Non-pigmented ciliary epithelial cell (primary cell): ENCODE measurements around the gene NXPH3.

Experiments
- DNase-seq: peaks from one replicate; pipeline ENCODE4 v3.0.0-alpha.2; 2010; ENCODE audit warnings: low read depth

The NXPH3 gene

GRCh38 chr17:49576088-49576916 lies 631 bp downstream of the NXPH3 start:
- no peak for DNase-seq

- DNase-seq, result no peak
Observed at GRCh38 chr17:49576917-49577649, 1.4 kb downstream of the NXPH3 start.

DNA sequence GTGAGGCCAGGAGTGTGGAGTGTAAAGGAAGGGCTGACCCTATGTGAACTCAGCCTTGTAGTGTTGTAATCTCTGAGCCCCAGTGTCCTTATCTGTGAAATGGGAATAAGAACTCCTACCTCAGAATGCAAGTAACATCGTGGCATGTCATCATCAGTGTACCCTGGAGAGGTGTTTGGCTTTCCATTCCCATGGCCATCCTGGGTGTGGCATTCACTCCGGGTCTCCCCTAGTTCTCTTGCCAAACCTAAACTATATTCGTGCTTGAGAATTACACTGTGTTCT lies 1.9 kb downstream of the NXPH3 start:
- no peak for DNase-seq

DNA sequence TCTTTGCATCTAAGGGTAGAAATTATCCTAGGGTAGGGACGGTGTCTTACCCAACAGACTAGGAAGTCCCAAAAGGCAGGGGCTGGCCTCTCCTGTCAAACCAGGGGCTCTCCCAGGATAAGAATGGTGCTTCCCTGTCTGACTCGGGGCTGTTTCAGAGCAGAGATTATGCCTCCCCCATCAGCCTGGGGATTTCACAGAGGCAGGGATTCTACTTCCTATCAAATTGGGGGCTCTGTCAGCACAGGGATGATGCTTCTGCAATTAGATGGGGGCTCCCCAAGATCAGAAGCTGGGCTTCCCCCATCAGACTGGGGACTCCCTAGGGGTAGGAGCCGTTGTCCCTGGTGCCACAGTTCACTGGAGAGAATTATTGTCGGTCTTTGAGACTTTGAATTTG lies 2.3 kb downstream of the NXPH3 start:
- no peak for DNase-seq

- no peak for DNase-seq
Observed at GRCh38 chr17:49578414-49578813, 2.7 kb downstream of the NXPH3 start.

DNA sequence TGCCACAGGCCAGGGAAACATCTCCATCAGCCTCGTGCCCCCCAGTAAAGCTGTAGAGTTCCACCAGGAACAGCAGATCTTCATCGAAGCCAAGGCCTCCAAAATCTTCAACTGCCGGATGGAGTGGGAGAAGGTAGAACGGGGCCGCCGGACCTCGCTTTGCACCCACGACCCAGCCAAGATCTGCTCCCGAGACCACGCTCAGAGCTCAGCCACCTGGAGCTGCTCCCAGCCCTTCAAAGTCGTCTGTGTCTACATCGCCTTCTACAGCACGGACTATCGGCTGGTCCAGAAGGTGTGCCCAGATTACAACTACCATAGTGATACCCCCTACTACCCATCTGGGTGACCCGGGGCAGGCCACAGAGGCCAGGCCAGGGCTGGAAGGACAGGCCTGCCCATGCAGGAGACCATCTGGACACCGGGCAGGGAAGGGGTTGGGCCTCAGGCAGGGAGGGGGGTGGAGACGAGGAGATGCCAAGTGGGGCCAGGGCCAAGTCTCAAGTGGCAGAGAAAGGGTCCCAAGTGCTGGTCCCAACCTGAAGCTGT lies 3.4 kb downstream of the NXPH3 start:
- no peak for DNase-seq

- DNase-seq, result no peak
Observed at GRCh38 chr17:49579522-49579921, 3.9 kb downstream of the NXPH3 start.

DNA sequence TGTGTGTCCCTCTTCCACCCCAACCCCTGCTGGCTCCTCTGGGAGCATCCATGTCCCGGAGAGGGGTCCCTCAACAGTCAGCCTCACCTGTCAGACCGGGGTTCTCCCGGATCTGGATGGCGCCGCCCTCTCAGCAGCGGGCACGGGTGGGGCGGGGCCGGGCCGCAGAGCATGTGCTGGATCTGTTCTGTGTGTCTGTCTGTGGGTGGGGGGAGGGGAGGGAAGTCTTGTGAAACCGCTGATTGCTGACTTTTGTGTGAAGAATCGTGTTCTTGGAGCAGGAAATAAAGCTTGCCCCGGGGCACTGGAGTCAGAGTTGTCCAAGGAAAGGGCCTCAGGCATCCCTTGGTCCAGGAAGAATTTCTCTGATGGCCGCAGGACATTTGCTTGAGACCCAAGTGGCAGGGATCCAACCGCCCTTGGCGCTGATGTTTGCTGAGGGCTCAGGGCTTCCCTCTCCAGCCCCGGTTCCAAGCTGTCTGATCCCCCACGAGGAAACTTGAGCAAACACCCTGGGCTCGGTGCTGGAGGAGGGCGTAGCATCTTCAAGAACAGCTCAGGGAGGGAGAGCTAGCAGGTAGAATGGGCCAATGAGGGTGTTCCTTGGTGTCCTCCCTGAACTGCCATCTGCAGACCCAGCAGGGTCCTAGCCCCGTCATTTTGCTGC lies 4.5 kb downstream of the NXPH3 start:
- no peak for DNase-seq

- no peak for DNase-seq
Observed at GRCh38 chr17:49580981-49581647, 5.4 kb downstream of the NXPH3 start.

DNA sequence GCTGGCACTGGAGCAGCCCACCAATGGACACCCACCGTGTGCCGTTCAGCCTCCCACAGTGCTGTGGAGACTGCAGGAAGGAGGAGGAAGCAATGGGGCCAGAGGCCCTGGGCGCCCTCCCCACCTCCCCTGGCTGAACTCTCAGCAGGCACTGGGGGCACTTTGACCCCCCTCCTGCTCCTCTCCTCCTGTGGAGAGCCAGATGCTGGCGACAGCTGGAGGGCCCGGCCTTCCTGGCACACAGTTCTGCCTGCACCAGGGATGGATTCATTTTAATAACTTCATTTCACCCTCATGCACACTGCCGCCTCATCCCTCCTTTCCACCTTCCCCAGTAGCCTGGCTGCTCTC lies 6.0 kb downstream of the NXPH3 start:
- no peak for DNase-seq

GRCh38 chr17:49582055-49582722 lies 6.5 kb downstream of the NXPH3 start:
- no peak for DNase-seq

GRCh38 chr17:49582789-49583188 lies 7.1 kb downstream of the NXPH3 start:
- no peak for DNase-seq

- DNase-seq, result no peak
Observed at GRCh38 chr17:49583226-49583625, 7.6 kb downstream of the NXPH3 start.

GRCh38 chr17:49583889-49584288 lies 8.2 kb downstream of the NXPH3 start:
- DNase-seq, result no peak

- DNase-seq, result no peak
Observed at GRCh38 chr17:49585422-49586027, 9.9 kb downstream of the NXPH3 start.

DNA sequence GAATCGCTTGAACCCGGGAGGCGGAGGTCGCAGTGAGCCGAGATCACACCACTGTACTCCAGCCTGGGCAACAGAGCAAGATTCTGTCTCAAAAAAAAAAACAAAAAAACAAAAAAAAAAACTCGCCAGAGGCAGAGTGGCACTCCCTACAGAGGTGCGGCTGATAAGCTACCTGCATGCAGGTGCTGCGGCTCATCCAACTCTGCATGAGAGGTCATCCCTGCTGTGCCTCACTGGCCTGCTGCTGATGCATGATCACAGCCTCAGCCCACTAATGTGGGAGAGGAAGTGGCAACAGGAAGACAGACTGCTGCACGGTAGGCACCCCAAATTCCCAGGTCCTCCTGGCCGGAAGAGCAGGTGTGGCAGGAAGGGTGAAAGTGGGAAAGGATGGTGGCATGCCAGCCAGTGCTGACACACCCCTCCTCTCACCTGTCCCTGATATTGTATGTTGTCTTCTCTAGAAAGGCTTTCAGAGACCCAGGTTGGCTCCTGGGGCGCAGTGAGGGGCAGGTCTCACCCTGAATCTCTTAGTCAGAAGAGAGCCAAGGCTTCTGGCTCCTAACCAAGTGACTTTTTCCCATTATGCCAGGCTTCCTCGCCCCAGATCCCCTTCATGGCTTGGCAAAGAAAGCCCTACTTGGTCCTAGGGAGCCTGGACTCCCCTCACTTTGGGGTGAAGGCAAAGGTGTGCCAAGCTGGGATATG lies 11.8 kb downstream of the NXPH3 start:
- DNase-seq, result no peak

- DNase-seq, result no peak
Observed at GRCh38 chr17:49588312-49588711, 12.6 kb downstream of the NXPH3 start.

GRCh38 chr17:49588726-49589576 lies 13.3 kb downstream of the NXPH3 start:
- no peak for DNase-seq

DNA sequence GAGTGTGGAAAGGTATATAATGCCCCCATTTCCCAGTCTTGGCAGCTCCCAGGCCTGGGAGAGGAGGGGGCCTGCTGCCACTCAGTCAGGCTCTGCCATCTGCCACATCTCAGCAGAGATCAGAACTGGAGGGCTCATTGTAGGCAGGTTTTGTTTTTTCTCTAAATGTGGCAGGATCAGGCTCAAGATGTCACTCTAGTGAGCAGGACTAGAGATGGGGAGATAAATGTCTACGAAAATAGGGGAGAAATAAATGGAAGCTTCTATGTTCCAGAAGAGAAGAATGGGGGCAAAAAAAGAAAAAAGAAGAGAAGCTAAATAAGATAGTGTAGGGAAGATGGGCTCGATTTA lies 13.9 kb downstream of the NXPH3 start:
- DNase-seq, result no peak

- no peak for DNase-seq
Observed at GRCh38 chr17:49590874-49591273, 15.2 kb downstream of the NXPH3 start.
